NK-92 (cell line): ENCODE data around the gene NNAT.

Experiments
- DNase-seq: peaks from one replicate; lab custom pipeline; 2025; ENCODE audit not compliant: unreplicated experiment; lab: John Stamatoyannopoulos, UW

NNAT gene

DNA sequence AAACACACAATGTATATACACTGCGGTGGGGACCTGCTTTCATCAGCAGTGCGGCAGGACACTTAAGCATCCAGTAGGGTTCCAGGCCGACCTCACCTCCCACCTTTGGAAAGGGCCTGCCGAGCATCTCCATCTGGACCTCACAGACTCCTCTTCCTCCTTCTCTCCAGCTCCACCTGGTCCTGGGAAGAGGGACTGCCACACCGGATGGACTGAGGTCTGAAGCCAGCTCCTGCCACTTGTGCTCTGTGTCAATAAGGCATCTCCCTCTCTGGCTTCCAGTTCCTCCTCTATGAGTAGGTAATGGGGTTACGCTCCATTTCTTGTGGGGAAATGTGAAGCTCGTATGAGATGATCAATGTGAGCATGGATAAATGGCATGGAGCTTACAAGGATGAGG, 19.1 kb upstream of the NNAT start:
- no peak for DNase-seq

DNA sequence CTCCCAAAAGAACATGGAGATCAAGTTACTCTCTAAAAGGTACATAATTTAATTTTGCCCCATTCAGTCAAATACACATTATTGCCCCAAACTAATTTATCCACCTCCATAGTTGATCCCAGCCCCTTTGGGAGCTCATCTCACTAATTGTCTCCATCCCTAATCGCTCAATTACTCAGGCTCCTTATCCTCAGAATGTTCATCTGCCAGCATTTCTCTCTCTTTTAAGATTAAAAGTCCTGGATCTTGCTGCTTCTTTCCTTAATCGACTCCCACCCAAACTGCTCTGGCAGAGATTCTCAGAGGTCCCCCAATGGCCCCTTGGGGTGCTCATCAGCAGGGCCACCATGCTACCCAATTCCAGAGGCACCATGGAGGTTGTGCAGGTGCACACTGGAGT, 18.4 kb upstream of the NNAT start:
- DNase-seq = no peak

DNA sequence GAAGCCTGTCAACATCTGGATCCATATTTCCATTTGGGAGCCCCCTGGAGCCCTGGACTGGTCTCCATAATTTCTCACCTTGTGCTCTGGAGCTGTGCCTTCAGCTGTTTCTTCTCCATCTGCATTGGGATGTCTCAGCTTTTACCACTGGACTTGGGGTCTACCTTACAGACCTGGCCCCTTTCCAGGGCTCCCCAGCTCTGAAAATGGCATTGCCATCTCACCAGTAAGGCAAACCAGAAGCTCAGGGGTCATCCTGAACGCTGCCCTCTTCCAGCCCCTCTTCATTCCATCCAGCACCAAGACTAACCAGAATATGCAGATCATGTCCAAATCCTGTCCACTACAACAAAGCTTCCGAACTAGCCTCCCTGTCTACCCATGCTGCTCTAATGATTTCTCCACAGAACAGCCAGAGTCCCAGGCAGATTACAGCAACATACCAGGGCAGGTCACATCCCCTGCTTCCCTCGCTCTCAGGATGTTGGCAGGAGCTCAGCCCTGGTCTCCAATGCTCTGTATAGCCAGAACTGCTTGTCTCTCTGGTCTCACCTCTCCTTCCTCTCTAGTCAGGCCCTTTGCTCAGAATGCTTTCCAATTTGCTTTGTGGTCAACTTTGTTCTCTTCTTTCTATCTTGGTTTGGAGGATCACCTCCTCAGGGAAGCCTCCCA, 17.7 kb upstream of the NNAT start:
- no peak for DNase-seq

DNA sequence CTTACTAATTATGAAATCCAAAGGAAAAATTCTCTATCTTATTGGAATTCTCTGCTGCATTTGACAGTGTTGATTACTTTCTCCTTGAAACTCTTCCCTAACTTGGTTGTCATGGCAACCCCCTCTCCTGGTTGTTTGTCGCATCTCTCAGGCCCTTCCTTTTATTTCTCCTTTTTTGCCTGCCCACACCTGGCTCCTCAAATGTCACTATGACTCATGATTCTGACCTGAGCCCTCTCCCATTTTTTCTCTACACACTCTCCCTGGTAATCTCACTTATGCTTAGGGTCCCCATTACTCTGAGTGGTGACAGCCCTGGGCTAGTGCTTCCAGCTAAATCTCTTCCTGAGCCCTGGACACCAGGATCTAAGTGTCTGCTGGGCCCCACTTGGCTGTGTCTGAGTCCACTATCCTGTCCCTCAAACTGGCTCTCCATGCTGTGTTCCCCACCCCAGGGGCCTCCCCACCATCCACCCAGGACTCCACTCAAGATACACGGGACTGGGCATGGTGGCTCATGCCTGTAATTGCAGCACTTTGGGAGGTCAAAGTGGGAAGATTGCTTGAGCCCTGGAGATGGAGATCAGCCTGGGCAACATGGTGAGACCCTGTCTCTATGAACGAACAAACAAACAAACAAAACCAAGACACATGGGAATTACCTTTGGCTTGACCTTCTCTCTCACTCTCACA, 16.5 kb upstream of the NNAT start:
- DNase-seq = no peak

DNA sequence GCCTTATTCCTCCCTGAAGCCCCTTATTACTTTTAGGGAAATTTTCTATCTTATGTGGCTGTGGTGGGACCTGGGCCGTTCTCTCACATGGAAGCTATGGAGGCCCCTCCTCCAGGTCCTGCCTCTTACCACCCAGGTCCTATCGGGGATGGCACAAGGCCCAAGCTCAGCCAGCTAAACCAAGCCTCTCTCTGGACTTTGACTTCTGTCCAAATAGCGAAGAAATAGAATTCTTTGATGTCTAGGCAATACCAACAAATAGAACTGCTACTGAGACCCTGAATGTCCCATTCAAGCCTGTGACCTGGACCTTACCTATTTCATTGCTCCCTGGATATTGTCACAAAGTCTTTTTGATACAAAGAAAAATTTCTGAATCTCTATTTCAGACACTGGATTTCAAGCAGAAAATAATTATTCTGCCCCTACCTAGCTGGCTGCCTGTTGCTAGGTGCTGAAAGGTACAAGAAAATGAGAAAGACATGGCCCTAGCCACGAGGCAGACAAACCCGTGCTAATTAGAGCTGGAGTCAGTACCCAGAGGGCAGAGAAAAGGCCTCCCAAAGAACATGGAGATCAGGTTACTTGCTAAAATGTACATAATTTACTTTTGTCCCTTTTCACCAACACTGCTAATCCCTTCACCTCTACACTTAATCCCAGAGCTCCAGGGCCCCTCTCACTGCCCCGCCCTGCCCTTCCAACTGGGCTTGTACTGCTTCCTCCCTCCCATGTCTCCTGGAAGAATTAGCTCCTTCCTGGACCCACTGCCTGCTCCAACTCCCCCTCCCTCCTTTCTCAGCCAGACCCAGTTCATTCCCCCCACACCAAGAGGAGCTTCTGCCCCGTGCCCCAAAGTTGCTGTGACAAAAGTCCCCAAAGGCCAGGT, 15.5 kb upstream of the NNAT start:
- DNase-seq = no peak

DNA sequence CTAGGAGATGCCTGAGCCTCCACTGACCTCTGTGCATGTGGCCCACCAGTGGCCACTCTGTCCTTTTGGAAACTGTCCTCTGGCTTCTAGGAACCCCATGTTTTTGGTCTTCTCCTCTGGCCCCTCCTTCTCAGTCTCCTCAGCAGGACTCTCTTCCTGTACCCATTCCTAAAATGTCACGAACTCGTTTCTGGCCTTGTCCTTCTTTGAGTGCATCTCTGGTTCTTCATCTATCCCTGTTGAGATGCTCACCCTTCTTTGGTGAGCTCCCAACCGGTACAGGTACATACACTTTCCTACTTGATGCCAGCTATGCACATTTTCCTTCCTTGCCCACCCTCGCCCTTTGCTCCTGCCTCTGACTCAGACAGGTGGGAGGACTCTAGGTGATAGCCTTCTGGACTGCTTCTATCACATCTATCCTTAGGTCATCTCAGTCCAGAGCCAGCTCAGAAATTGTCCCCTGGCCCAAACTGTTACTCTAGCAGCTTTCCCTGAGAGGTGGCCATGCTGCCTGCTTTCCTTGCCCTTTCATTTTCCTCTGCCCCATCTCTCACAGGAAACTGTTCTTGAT, 14.8 kb upstream of the NNAT start:
- no peak for DNase-seq

DNA sequence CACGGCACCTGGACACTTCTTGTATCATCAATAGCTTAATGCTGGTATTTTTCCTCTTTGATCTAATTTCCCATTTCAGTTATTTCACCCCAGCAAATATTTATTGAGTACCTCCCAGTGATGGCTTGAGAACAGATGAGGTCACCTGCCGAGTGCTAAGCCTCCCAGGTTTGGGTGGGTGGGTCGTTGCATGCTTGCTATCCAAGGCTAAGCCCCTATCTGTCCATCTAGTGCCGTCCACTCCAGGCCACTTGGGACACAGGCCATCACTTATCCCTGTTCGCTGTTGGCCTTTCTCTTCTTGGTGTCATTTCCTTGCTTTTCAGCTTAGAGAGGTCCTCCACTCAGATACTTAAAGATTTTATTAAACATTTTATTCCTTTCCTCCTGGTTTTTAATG, 10.8 kb upstream of the NNAT start:
- no peak for DNase-seq

DNA sequence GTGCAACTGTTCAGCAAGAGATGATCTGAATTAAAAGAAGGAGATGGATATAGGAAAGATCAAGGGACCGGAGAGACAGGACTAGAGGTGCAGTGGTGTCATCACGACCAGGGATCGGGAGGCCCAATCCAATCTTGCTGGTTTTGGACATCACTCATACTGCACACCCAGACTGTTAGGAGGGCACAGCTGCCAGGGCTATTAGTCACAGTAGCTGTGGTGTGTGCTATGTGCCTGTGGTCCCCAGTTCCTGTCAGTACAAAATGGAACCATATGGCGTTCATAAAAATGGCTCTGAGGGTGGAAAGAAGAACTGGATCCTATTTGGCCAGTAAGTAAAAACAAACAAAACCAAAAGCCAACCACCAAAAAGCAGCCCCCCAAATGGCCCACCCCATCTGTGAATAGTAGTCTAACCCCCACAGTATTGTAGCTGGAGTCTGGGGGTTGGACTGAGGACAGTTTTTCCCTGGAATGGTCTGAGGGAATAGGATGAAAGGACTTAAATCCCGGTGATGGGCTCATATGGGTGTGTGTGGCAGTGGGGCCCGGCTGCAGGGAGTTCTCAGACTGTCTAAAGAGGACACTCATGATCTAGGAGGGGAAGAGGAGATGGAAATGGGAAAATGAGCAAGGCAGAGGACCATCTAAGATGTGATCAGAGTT, 9.3 kb upstream of the NNAT start:
- DNase-seq = no peak

DNA sequence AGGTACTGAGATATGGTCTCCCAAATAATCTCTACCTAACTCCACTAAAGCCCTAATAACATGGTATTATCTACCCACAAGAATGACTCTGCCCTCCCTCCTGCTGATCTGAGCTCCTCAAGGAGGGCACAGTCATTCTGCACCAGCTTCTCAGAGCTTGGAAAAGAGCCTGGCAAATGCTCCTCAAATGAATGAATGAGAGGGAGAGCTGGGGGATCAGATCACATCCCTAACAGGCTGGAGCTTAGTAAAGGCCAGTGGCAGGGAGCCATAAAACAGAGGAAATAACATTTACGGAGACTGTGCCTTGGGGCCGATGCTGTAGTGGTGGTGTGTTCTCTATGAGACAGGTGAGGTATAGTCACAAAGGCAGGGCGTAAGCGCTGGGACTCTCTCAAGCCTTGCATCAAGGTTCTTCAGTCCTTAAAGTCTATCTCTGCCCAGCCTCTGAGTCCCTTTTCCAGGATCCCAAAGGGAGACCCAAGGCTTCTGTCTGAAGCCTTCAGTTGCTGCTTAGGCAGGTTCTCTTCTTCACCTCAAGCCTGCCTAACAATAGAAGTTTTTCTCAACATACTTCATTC, 7.2 kb upstream of the NNAT start:
- DNase-seq = no peak

DNA sequence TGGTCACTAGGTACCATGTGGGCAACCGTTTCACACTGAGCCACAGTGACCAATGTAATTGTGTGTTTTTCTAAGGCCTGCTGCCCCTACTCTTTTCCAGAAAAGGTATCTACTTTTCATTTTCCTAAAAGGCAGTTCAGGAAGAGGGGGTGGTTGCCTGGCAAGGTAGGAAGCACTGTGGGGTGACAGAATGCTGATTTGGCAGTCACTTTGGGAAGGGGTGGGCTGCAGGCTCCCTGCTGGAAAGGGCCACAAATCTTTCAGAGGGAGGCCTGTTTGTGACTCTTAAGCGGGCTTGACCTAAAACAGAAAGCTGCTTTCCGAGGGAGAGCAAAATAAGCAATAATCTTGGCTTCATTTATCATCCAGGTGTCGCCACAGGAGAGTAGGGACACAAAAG, 5.2 kb upstream of the NNAT start:
- DNase-seq = no peak

DNA sequence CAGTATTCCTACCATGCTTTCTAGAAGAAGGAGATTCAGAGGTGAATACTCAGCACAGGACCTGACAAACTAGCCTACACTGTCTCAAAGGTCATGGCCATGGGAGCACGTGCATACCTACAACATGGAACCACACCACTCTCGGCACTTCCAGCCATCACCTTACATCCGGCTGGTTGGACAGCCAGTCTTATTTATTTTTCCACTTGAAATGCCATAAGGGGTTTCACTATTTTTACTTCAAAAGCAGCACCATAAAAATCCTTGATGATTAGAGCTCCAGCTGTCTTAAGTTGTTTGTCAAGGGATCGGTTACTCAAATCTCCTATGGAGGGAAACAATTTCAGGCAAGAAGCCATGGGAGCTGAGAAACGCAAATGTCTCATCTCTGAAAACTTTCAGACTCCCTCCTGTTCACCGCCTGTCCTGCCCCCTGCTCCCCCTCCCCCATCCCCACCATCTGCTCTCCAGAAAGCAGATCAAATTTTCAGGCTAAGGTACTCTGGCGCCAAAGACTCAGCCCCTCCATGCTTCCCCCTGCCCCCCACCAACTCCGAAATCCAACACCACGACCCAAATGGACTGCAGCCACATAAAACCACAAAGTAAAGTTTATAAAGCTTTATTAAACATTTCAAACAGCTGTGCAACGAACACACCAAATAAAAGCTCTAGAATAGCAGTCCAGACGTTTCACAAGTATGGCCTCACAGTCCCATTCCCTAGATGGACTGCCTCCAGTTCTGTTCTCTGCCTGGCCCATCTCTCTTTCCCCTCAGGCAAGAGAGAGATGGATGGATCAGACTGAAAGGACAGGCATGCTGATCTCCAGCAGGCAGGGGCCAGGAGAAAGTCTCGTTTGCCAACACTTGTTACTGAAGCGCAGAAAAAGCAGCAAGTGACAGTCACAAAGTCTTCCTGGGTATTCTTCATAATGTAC, 4.0 kb upstream of the NNAT start:
- DNase-seq = no peak

DNA sequence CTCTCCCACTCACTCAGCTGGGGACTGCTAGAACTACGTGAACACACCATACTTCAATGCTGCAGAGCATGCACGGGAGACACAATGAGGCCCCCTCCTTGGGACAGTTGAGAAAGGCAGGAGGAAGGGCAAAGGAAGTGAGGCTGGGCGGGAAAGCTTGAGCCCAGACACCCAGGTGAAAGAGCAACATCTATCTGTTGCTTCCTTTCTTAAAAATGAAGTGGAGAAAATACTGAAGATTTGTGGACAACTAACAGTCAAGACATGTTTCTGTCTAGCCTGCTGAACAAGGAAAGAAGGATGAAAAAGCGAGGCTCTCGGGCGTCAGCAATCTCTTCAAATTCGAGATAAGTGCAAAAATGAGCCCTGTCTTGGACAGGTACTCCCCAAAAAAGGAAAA, 3.0 kb upstream of the NNAT start:
- DNase-seq = no peak

DNA sequence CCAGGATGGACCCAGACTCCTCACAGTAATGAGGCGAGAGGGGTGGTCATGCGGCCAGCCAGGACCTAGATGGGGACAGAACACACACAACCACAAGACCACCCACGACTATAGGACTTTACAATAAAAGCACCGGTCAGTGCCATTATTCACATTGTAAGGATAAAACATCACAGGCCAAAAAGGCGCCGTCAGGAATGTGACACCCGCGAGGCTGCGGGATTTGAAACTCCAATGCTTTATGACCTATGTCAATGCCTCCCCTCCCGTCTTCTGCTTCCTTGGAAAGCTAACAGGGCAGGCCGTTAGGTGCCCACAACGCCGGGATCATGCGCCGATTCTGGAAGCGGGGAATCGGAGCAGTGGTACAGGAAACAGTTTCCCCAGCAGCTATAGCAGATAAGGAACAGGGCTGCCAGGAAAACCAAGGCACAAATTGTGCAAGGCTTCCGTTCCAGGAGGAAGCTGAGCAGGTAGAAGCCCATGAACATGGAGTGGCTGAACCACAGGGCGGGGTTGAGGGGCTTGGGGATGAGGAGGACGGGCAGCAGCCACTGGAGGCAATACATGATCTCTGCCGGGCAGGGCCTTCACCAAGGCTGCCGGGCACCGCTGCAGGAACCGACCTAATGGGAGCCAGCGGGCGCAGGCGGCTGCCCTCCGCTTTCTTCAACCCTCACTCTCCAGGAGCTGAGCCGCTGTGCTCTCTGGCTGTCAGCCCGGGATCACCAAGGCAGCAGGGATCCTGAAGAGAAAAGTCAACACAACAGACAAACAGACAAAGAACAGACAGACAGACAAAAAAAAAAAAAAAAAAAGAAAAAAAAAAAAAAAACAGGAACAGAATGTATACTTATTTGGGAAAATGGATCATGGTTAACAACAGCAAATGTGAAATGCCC, 2.2 kb upstream of the NNAT start:
- DNase-seq = no peak

DNA sequence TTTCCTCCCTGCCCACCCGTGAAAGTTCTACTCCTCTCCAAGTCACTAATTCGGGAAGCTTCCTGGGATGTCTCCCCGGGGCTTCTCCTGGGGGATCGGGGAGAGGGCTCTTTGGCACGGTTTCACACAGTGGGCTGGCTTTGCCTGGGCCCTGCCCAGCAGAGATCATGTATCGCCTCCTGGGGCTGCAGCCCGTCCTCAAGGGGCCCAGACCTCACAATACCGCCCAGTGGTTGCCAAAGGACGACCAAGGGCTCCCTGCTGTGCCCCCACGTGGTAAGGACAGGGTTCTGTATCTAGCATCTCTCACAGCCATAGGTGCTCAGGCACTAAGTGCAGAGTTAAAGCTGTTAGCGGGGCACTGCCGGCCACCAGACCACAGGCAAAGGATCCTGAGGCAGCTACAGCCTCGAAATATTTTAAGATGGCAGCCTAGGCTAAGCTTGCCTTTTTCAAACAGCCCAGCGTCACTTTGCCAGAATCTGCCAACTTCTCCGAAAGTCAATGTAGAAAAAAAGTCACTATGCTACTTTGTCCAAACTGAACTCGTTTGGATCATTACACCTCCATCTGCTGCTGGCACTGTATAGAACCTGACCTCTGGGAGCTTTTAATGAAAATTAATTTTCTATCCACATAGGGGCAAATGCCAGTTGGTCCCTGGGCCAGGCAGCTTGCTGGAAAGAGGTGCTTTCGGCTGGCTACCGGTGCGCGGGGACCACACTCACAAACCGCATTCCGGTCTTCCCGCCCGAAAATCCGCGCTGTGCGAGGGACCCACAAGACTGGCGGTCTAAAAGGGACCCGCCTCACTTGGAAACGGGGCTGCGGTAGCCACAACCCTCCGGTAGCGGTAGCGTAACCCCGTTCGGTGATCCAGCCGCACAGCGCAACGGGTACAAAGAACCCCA, 1.3 kb upstream of the NNAT start:
- DNase-seq = no peak

DNA sequence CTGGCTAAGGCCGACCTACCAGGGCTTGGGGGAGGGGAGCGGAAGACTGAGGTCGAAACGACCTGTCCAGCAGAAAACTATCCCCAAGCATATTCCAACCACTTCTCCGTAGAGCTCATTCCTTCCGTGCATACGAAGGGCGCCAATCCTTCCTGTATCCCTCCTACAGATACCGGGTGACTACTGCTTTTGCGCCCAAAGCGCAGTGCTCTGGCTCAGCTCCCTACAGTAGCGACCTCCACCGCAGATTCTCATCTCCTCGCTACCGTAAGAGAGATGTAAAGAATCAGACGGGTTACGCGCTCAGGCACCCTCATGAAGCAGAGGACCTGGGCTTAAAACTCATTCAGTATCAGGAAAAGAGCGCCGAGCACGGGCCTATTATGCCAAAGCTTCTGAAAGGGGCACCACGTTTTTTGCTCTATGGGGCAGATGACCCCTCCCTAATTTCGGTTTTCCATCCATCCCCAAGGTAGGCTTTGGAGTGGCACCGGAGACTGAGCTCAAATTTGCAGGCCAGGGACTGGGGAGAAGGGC, 563 bp upstream of the NNAT start:
- no peak for DNase-seq

DNA sequence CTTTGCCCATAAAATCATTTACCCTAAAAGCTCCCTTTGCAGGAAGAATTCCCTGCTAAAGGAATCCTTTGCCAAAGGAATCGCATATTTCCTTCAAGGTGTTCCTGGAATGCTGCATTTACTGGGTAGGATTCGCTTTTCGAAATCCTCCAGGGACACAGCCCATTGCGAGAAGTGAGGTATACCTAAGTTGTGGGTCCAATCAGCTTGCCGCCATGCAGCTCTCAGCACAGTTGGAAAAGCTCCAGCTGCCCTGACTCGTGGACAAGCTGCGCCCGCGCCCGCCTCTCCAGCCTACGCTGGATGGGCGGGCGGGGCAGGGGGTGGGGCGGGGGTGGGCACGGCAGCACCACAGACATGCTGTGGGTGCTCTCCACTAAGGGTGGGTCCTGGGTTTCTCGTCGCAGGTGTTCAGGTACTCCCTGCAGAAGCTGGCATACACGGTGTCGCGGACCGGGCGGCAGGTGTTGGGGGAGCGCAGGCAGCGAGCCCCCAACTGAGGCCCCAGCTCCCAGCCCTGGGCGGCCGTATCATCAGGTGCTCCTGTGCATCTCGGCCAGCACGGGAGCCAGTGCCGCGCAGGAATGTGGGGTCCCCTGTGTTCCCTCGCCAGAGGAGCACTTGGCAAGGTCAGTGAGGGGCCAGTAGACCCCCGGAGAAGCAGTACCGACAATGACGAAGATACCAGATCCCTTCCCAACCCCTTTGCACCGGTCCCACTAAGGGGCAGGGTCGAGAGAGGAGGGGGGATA, 1.4 kb downstream of the NNAT start:
- no peak for DNase-seq

DNA sequence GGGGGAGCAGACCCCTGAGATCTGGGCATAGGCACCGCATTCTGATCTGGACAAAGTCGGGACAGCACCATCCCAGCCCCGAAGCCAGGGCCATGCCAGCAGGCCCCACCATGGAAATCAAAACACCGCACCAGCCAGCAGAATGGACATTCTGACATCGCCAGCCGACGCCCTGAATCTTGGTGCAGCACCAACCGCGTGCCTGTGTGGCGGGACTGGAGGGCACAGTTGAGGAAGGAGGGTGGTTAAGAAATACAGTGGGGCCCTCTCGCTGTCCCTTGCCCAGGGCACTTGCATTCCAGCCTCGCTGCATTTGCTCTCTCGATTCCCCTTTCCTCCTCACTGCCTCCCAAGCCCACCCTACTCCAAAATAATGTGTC, 2.0 kb downstream of the NNAT start:
- DNase-seq = no peak
